Activated CD4-positive, alpha-beta T cell treated with anti-CD3 and anti-CD28 coated beads for 1 hour (primary cell): ENCODE data around the gene GABRG3.

Experiments used
- DNase-seq: peaks from one replicate; pipeline ENCODE4 v3.0.0-alpha.2; 2020

Gene GABRG3

DNA sequence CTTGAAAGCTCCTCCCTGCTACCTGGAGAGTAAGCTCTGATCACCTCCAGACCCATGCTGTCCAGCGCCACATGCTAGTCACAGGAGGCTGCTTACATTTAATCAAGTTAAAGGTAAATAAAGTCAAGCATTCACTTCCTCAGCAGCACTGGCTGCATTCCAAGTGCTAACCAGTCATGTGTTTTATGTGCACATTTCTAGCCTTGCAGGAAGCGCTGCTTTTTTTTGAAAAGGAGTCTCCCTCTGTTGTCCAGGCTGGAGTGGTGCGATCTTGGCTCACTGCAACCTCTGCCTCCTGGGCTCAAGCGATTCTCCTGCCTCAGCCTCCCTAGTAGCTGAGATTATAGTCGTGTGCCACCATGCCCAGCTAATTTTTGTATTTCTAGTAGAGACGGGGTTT lies 279.2 kb downstream of the GABRG3 start:
- no peak for DNase-seq

DNA sequence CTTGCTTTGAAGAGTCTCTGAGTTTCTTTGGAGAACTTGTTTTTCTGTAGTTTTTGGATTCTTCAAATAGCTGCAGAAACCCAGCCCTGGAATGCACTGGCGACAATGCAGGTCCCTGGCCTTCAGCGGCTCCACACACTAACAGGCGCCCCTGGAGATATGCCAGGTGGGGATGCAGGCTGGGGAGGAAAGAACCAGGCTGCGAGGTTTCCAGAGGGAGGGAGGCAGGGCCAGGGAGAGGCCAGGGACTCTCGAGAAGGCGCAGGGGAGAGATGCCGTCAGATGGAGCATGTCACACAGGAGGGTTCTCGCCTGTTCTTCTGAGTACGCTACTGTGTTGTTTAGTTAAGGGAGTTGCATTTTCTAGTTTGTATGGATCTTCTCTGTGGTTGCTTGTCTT lies 283.1 kb downstream of the GABRG3 start:
- no peak for DNase-seq

DNA sequence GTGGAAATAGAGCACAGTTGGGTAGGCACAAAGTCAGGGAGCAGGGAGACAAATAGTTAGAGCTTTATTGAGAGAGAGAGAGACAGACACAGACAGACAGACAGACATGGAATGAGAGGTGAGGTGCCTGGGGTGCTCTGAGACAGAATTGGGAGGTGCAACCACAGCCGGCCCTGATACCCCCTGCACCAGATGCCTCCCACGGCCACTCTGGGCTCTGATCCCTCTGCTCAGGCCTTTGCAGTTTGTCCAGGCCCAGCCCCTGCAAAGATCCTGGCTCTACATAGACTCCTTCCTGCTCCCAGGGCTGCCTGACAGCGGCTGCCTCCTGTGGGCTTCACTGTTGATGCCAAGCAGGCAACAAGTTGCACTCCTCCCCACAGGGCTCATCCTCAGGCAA lies 283.8 kb downstream of the GABRG3 start:
- DNase-seq = no peak

DNA sequence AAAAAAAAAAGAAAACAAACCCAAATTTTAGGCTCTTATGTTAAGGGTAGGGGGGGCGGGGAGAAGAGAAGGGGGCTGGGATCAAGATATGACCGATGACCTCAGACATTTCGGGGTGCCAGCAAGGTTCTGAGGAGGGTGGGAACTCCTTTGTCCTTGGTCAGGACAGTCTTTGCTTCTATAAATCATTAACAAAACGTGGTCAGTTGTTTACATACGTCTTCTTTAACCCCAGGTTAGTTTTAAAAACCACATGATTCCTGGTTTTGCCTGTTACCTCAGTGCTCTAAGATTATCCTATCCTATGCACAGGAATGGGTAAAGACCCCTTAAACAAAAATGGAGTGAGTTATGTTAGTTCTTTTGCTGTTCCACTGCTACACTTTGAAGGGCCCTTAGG lies 285.5 kb downstream of the GABRG3 start:
- DNase-seq = no peak

DNA sequence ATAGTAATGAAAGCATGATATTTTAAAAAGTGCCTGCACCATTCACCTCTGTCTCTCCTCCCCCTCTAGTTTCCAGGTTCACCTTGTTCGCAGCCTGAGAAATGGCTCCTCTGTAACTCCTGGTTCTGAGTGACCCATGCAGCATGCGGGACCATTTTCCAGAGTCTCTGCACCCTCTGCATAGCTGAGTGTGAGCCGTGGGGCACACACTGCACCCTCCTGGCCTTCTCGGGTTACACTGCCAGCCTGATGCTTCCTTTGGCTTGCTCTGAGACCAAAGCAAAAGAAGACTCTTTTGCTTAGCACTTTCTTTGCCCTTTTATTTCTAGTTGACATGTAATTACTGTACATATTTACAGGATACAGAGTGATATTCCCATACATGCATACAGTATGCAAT lies 287.3 kb downstream of the GABRG3 start:
- DNase-seq = no peak

DNA sequence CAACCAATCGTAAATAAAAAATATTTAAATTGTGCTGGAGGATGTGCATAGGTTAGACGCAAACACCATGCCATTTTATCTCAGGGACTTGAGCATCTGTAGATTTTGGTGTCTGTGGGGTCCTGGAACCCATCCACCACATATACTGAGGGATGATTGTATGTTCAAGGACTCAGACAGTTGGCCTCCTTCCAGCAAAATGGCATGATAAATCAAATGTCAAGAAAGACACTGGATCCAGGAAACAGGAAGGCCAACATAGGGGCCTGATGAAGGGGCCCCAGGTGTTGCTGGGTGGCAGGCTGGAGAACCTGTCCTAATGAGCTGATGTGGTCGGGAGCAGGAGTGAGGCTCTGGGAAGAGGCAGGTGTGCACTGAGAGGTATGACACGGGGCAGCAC lies 289.5 kb downstream of the GABRG3 start:
- no peak for DNase-seq

DNA sequence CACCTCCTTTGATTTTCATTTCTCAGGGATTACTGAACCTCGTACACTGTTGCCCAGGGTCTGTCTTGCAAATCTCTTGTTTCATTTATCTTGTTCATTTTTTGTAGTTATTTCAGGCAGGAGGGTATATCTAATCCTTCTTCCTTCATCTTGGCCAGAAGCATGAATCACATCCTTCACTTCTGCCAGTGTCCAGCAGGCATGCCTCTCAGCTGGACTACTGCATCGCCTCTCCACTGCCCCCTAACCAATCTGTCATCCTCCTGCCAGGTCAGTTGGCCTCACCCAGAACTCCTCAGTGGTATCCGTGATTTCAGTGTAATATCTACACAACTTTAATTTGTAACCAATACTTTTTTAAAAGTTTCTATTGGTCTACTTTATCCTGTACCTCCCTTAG lies 297.9 kb downstream of the GABRG3 start:
- no peak for DNase-seq

DNA sequence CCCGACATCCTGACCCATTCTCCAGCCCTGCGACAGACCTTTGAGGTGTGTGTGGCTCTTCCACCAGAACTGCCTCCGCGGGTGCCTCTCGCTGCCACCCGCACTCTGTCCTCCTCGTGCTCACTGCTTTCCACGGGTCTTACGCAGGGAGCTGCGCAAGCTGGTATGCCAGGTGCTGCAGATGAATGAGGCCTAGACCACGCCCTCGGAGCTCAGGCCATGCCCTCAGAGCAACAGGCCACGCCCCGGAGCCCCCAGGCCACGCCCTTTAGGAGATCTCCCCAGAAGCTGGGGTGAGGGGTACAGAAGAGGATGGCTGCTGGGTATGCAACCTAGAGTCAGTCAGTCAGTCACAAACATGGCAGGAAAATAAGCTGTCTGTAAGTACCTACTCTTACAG lies 300.3 kb downstream of the GABRG3 start:
- DNase-seq = no peak

DNA sequence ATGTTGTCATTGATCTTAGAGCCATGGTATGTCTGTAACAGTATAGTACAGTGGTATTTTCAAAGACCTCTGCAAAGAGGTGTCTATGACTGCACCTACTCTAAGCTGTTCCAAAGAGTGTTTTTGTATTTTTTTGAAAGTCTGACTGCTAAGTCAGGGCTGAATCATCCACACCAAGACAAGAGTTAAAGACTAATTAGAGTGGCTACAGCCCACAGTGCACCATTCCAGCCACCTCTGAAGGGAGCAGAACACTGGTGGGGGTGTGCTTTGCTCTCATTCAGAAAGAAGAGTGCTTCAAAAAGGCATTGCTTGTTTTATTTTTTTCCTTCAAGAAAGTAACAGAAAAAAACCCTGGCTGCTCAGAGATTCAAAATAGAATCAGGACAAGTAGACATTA lies 301.4 kb downstream of the GABRG3 start:
- DNase-seq = no peak

DNA sequence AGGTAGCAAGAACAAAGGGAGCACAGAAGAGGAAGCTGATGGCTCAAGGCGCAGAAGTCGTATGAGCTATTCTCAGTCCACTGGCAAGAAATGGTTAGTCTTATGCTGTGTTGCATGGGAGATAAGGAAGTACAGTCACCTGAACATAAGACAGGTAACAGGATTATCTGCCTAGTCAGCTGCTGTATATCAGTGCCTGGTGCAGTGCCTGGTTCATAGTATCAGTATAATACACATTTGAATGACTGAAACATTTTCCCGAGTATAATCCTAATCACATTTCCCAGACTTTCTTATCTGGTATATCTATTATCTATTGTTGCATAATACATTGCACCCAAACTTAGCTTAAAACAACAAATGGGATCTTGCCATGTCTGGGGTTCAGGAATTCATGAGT lies 302.5 kb downstream of the GABRG3 start:
- no peak for DNase-seq

DNA sequence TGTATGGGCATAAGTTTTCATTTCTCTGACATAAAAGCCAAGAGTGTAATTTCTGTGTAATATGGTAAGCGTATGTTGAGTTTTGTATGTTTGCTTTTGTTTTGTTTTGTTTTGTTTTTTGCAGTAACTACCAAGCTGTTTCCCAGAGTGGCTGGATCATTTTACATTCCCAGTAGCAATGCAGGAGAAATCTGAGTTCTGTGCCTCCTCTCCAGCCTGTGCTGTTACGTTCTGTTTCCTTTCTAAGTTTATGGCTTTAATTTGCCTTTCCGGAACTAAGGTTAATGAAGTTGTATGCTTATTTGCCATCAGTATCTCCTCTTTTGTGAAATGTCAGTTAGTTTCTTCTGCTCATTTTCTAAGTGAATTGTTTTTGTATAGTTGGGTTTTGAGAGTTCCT lies 307.8 kb downstream of the GABRG3 start:
- no peak for DNase-seq

DNA sequence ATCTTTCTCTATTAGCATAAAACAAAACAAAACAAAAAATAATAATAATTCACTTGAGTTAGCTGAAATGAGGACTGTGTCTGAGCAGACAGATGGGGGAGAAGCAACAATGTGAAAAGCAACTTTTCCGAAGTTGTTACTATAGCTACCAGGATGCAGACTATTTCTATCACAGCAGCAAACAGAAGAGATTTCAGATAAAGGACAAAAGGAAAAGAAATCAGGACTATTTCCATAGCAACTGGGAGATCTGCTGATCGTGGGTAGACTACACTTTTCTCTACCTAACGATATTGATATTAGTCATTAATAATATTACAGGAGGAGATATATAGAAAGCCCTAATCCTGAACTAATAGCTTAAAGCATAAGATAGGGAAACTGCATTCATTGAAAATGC lies 321.7 kb downstream of the GABRG3 start:
- DNase-seq = no peak

DNA sequence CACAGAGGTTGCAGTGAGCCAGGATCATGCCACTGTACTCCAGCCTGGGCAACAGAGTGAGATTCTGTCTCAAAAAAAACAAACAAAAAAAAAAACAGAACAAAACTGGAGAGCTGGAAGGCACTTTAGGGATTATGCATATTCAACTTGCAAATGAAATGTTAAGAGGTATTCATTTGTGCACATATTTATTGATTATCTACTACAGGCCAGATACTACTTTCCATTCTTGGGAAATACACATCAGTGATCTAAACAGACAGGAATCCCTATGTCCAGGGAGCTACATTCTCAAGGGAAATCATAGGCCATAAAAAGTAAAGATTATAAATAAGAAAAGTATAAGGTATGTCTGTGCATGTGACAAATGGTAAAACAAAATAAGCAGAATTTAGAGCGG lies 322.6 kb downstream of the GABRG3 start:
- no peak for DNase-seq

DNA sequence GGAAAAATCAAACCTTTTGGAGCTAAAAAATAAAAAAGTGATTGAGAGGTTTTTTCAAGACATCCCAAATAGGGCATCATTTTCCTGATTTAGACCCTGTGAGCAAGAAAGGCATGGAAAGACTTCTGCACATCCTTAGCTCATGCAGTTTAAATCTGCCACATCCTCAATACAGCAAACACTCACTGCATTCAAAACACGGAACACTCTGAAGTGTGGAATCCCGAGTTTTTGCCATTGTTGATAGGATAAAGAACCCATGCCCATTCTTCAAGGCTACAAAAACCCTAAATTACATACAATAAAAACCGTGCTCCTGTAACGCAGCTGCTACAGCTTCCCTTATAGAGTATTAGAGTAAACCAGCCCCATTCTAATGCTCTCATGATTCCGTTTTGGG lies 346.8 kb downstream of the GABRG3 start:
- DNase-seq = no peak

DNA sequence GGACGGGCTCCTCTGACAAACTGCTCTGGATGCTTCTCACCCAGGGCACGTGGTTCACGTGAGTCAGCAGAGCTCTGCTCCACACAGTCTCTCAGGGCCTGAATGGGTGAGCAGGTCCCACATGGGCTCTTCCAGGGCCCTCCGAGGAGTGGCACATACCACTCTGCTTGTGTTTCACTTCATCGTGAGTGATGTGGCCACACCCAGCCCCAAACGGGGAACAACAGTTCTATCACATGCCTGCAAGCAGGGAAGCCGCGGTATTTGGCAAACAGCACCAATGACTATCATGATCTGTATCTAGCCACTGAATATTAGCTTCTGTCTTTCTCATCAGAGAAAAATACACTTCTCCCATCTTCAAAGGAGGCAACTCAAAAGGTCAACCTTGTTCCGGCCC lies 352.8 kb downstream of the GABRG3 start:
- DNase-seq = no peak

DNA sequence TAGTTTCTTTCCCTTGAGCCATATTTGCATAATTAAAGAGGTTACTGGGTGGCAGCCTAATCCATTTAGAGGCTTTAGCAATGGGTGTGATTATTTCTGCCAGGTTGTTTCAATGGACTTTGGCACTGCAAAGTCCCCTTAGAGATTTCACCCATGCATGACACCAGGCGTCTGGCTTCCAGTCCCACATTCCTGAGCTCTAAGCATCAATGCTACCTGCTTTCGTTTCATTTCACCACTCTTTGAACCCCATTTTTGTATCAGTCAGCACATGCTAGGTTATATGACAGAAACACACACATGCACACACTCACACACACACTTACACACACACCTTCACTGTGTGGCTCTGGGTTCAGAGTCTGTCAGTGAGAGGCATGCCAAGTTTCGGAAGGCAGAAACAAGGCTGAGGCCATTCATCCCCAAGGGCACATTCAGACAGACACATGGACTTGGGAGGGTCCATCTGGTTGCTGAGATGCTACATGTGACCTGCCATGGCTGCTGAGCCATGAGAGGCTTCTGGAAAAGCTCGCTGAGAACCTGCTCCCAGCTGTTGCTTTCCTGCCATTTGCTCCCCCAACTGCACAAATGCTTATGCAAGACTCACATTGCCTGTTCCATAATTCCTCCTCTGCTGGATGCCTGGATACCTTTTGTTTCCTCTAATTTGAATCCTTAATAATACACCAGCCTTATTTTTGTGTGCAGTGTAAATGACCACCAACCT lies 354.1 kb downstream of the GABRG3 start:
- no peak for DNase-seq

DNA sequence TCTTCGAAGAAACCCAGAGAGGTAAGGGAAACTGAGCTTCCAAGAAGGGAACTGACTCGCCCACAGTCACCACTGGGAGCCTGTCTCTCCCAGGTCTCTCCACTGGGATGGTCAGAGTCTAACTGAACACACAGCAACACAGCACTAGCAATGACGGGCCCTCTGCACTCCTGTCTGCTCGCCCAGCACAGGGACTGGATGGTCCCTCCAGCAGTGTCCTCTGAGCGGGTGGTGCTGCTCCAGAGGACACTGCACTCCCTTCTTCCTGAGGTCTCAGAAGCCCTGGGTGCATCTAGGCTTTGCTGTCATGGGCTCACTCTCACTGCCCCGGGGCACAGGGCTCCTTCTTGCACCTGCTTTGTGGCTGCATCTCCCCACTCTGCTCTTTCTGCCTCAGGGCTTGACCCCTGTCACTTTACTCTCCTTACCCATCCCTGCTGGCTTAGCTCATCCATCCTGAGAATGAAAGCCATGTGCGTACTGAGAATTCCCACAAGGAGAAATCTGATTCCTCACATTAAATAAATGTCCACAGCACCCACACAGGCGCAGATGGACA lies 356.6 kb downstream of the GABRG3 start:
- no peak for DNase-seq

DNA sequence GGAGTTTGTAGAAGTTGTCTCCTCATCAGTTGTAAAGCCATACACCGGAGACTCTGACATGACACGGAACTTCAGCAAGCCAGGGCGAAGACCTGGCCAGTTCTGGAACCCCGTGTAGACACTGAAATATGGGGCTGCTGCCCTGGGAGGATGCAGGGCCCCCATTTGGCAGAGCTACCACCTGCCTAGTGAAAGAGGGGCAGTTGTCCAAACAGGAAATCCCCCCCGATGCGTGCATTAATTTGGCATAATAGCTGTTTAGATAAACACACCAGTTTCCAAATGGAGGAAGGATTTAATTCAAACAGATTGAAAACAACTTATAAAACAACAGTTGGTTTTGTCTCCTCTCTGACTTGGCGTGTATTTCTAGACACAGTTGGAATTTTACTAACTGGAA lies 357.2 kb downstream of the GABRG3 start:
- no peak for DNase-seq

DNA sequence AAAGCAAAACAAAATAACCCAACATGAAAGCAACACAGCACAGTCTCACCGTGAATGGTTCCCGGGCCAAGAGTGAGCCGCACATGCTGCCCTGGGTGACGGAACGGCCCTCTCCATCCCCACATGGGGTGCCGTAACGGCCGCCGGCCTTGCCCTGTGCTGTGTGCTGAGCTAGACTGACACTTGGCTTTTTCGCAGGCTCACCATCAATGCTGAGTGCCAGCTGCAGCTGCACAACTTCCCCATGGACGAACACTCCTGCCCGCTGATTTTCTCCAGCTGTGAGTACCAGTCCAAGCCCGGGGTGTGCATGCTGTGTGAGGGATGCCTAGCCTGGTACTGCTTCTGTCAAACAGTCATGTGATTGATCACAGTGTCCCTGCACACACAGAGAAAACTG lies 357.6 kb downstream of the GABRG3 start:
- no peak for DNase-seq

DNA sequence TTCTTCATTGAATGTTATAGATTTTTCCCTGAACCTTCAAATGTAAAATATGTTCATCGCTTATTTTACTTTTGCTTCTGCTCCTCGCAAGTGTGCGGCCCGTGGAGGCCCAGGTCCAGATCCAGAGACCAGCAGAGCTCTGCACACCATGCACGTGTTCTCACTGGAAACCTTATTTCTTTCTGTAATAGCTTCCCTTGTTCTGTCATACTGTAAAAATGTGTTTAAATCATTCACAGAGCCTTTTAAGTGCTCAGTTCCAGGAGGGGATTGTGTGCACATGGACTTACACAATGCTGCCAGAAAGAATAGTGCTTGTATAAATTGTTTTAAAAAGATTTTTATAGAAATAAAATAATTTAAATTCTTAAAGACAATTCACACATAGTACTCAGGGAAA lies 359.3 kb downstream of the GABRG3 start:
- no peak for DNase-seq

DNA sequence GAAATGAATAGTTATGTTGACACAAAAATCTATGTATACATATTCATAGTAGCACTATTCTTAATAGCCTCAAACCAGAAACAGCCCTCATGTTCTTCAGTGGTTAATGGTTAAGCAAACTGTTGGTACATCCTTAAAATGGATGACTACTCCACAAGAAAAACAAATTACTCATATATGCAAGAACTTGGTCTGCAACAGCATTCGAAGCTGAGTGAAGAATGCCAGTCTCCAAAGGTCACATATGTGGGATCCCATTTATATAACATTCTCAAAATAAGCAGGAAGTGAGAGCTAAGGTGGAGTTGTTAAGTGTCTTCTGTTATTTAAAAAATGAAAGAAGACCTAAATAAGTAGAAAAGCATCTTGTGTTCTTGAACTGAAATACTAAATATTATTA lies 365.7 kb downstream of the GABRG3 start:
- DNase-seq = no peak

DNA sequence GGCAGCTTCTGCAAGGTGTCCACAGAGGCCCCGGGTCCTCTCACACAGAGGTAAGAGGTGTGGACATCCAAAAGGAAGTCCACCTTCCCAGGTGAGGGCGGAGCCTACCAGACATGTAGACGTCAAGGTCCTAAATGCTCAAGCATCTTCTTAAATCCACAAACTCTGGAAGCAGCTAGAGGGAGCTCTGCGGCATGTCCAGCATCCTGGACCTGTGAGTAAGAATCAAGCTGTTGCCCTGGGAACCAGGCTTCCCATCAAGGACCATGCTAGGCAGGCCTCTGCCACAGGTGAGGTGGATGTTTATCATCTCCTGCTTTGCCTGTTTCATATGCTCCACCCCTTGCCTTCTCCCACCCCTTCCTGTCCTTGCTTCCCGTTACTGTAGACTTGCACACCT lies 368.2 kb downstream of the GABRG3 start:
- no peak for DNase-seq

DNA sequence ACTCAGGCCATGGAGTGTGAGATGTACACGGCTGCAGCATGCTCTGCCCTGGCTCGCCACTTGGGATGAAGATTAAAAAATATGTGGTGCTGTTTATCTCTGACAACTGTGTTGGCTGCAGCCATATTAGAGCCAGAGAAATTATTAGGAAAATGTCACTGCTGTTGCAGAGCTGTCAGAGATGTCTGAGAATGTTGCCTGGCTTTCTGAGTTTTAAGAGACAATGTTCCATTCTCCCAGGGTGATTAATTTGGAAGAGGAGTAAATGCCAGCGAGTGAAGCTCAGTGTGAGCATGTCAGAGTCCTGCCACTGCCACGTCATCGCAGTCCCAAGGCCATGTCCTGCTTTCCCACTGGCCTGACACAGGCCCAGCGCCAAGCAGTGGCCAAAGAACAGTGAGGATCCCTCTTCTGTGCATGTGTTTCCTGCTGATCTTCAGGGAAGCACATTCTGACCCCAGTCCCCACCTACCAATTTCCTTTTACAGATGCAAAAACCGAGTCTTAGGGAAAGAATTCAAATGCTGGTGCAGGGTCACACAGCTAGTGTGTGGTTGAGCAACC lies 370.9 kb downstream of the GABRG3 start:
- DNase-seq = no peak

DNA sequence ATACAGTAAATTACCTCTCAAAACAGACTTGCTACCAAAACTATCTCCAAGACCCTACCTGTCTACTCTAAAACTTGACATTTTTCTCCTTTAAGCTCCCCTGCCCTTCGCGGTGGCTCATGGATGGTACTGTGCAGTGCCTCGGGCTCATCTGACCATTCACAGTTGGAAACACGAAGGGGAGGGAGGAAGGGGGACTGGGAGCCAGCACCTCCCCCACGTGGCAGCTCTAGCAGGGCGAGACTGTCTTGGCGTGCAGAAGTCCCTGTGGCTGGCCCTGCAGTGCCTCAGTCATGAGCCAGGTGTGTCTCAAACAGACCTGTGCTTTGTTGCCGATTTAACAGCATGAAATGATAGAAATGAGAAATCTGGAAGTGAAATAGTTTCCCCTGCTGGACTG lies 372.0 kb downstream of the GABRG3 start:
- DNase-seq = no peak

DNA sequence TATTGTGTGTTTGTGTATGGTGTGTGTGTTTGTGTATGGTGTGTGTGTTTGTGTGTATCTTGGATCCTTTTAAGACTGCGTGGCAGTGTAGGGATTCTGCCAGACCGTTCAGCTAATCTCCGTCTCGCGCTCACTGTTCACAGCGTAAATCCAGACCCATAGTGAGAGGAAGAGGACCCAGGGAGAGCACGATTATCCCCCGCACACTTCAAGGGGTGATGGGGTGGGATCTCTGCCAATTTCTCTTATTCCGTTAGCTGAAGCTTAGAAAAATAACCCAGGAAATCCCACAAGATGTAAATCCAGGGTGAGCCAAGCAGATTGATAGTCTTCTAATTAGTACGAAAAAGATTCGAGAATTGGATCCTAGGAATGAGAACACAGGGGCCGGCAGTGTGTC lies 381.2 kb downstream of the GABRG3 start:
- no peak for DNase-seq
